NCI-H446 (cell line): Measurements from ENCODE around the gene CPAMD8.

ENCODE experiments used
- DNase-seq, 2 experiments: peaks; one replicate each; lab custom pipeline; 2025; lab: John Stamatoyannopoulos, UW

Gene CPAMD8

DNA sequence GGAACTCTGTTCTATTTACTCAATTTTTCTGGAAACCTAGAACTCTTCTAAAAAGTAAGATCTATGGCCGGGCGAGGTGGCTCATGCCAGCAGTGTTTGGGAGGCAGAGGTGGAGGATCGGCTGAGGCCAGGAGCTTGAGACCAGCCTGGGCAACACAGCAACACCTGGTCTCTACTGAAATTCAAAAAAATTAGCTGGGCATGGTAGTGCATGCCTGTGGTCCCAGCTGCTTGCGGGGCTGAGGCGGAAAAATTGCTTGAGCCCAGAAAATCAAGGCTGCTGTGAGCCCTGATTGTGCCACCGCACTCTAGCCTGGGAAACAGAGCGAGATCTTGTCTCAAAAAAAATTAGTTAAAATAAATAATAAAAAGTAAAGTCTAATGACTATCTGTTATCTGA, 109.2 kb downstream of the CPAMD8 start:
- DNase-seq = no peak

DNA sequence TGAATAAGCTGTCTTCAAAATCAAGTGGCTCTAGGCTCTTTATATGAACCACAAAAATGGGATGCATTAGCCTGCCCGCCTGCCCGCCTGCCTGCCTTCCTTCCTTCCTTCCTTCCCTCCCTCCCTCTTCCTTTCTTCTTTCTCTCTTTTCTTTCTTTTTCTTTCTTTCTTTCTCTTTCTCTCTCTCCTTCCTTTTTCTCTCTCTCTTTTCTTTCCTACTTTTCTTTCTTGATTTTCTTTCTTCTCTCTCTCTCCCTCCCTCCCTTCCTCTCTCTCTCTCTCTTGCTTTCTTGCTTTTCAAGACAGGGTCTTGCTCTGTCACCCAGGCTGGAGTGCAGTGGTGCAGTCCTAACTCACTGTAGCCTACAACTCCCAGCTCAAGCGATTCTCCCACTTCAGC, 110.9 kb downstream of the CPAMD8 start:
- no peak for DNase-seq

DNA sequence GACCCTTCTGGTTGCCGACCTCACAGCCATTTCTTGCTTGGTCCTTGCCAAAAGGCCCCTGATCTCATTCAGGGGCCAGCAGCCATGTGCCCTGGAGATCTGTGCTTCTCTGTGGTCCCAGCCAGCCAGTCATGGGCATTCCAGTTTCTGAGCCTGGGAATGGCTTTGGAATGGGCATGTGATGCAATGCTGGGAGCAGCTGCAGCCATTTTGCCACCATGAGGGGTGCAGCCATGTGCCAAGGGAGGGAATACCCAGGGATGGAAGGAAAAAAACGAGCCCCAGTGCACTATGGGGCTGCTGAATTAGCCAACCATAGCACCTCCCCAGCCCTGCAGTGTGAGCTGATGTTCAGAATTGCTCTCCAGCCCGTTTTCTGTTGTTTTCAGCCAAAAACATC, 111.5 kb downstream of the CPAMD8 start:
- no peak for DNase-seq

DNA sequence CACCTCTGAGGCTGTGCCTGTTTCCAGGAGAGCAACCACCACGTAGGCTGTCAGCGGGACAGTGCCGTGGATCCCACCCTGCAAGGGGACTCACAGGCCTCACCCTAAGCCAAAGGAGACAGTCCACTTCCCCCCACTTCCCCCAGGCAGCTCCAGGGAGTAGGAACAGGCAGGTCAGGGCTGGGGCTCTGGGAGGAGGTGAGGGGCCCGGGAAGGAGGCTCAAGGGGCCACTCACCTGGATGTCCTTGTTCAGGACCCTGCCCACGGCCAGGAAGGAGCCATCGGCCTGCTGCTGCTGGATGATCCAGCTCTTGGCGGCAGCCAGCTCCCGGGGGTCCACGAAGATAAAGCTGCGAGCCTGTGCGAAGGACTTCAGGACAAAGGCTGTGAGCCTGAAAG, 112.2 kb downstream of the CPAMD8 start:
- no peak for DNase-seq

DNA sequence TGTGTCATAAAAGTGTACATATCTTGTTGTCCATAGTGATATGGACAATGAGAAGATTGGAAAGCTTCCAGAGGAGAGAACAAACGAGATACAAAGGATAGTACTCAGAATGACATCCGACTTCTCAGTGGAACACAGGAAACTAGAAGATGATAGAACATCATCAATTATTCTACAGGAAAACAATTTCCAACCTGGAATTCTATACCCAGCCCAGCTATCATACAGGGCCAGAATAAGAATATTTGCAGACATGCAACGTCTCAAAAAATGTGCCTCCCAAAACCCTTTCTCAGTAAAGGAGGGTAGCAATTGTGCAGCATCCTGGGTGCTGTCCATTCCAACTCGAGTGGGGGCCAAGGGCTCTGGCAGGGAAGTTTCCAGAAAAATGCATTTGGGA, 113.8 kb downstream of the CPAMD8 start:
- no peak for DNase-seq

DNA sequence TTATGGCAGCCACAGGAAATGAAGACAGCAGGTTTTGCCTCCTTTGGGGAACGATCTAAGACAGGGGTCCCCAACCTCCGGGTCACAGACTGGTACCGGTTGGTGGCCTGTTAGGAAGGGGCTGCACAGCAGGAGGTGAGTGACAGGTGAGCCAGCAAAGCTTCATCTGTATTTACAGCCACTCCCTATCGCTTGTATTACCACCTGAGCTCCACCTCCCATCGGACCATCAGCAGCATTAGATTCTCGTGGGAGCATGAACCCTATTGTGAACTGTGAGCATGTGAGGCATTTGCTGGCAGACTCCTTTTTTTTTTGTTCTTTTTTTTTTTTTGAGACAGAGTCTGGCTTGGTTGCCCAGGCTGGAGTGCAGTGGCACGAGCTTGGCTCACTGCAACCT, 115.6 kb downstream of the CPAMD8 start:
- DNase-seq = no peak

DNA sequence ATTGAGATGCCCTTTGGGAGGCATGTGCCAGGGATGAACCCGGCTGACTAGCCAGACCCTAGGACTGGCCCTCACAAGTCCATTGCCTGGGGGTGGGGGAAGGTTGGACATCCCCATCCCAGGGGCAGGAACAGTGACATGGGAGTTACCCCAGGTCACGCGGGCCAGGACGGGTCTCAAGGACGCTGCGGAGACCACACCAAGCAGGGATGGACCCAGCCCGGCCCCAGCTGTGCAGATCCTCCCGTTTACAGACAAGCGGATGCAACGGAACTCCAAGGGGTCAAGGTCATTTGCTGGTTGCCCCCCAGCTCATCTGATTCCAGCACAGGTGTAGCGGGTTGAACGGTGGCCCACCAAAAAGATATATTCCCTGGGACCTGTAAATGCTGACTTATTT, 117.9 kb downstream of the CPAMD8 start:
- no peak for DNase-seq

DNA sequence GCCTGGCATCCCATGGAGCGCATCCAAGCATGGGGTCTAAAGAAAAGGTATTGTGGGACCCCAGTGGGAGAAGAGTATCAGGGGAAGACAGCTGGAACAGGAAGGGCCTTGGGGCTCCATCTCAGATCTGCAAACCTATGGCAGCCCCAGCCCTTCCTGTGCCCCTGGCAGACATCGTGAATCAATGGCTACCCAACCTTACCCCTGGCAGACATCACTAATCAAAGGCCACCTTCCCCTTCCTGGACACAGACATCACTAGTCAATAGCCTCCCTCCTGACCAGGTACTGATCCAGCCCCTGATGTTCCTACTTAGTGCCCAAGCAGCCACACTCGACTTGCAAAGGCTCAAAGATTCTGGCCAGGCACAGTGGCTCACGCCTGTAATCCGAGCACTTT, 122.0 kb downstream of the CPAMD8 start:
- no peak for DNase-seq

DNA sequence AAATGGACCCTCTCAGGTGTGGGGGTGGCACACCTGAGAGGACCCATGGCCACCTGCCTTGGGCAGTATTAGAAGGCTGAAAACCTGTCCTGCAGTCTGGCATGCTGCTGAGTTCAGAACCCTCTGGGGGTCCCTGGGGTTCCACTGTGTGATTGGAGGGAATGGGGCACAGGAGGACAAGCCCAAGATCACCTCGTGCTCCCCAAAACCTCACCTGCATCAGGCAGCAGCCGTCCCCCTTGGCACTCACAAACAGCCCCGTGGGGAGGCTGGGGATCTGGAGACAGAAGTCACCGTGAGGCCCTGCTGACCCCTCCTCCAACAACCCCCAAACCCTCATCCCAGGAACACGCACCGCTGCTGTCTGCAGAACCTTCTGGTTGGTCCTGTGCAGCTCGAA, 123.3 kb downstream of the CPAMD8 start:
- DNase-seq = no peak

DNA sequence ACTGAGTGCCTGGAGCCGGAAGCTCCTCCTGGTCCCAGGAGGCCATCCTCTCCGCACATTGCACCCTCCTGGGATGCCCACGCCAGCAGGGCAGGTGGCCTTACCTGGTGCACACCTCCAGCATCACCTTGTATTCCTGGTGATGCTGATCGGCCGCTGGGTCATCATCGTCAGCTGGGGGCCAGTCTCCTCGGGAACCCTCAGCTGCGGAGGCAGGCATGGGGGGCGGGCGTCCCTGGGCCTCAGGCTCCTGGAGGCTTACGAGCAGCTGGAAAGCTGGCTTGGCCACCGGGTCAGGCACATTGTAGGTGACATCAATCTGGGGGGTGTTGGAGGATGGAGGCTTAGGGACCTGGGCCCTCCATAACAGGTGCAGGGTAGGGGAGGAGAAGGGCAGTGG, 124.1 kb downstream of the CPAMD8 start:
- no peak for DNase-seq

DNA sequence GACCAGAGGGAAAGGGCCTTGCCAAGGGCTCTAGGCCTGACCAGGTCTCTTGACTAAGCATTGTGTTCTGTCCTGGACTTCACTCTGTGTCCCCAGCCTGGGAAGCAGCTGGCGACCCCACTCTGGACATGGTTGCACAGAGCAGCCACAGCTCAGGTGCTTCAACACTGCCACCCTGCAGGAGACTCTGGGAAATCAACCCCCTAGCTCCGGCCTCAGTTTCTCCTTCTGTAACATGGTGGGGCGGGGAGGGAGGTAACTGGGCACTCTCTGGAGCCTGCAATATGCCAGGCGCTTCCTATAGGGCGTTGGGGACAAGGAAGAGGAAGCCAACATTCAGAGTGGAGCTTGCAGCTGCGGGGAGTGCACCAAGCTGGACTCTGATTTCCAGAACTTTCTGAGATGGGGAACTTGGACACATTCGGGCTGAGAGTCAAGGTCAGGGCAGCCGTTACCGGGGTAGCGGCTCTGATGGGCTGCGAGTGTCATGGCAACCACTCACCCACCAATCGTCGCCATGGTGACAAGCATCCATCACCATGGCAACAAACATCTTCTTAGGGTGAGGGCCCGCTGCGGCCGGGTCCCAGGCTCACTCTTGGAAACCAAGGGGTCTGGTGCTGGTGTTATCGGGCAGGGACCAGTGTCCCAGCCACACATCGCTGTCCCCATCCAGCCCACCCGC, 125.0 kb downstream of the CPAMD8 start:
- peak in 1 of 2 experiments; percentile 25 for DNase-seq

DNA sequence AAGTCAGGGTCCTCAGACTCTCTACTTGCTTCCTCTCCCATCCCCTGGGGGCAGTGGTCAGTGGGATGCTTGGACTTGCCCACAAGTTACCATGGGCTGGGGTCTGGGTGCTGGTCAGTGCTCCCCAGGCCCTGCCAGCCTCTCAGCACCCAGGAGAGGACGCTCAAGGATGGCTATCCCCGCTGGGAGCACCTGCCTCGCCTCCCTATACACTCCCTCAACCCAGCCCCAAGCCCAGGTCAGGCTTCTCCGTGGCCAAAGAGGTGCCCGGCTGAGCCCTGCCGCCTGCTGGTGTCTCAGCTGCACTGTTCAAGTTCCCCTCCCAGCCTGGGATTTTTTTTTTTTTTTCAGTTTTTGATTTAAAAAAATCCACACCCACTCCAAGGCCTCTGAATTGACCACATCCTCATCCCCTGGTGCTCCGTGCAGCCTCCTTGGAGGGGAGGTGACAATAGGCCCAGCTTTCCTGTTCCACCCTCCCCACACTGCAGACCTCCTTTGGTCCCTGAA, 127.0 kb downstream of the CPAMD8 start:
- no peak for DNase-seq

DNA sequence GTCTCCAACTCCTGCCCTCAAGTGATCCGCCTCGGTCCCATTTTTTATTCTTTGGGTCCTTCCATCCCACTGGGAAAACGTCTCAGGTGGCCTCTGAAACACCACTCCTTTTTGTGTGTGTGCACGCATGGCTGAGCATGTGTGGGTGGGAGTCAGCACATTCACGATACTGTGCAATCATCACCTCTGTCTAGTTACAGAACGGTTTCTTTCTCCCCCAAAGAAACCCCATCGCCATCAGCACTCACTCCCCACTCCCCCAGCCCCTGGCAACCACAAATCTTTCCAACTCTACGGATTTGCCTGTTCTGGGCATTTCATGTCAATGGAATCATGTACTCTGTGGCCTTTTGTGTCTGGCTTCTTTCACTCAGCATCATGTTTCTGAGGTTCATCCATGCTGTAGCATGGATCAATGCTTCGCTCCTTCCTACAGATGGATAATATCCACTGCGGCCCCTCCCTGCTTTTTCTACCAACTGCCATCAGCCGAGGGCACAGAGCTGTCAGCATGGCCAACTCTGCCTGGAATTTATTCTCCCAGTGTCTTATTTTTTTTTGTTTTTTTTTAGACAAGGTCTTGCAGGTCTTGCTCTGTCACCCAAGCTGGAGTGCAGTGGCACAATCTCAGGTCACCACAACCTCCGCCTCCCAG, 128.1 kb downstream of the CPAMD8 start:
- DNase-seq = no peak

DNA sequence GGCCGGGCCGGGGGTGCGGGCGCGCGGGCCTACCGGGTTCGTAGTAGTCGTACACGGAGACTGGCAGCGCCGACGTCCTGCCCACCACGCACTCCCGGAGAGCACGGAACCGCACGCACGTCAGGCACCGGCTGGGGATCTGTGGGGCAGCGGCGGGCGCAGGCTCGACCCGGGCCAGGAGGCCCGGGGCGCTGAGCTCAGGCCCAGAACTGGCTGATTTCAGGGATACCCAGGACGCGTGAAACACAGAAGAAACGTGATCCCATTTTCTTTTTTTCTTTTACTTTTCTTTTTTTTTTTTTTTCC, 128.8 kb downstream of the CPAMD8 start:
- no peak for DNase-seq

DNA sequence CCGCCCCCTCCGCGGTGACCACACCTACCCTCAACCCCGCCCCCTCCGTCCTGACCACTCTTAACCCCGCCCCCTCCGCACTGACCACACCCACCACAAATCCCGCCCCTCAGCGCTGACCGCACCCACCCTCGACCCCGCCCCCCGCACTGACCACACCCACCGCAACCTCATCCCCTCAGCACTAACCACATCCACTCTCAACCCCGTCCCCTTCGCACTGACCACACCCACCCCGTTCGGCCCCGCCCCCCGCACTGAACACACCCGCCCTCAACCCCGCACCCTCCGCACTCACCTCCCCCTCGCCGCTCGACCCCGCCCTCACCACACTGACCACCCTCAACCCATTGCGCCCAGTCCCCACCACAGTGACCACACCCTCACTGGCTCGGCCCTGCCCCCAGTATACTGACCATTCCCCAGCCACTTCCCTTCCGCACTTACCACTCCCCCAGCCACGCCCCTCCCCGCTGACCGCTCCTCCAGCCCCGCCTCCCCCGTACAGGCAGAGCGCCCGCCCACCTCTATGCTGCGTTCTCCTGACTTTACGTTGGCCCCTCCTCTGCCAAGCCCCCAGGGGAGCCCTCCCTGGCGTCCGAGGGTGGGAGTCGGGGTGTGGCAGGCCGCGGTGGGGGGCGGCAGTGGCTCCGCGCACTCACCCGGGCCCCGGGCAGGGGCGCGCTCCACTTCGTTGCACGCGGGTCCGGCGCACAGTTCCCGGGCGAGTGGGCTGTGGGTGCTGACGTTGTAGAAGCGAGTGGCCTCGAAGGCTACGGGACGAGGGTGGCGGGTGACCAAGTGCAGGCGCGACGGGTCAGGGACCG, 129.4 kb downstream of the CPAMD8 start:
- no peak for DNase-seq

DNA sequence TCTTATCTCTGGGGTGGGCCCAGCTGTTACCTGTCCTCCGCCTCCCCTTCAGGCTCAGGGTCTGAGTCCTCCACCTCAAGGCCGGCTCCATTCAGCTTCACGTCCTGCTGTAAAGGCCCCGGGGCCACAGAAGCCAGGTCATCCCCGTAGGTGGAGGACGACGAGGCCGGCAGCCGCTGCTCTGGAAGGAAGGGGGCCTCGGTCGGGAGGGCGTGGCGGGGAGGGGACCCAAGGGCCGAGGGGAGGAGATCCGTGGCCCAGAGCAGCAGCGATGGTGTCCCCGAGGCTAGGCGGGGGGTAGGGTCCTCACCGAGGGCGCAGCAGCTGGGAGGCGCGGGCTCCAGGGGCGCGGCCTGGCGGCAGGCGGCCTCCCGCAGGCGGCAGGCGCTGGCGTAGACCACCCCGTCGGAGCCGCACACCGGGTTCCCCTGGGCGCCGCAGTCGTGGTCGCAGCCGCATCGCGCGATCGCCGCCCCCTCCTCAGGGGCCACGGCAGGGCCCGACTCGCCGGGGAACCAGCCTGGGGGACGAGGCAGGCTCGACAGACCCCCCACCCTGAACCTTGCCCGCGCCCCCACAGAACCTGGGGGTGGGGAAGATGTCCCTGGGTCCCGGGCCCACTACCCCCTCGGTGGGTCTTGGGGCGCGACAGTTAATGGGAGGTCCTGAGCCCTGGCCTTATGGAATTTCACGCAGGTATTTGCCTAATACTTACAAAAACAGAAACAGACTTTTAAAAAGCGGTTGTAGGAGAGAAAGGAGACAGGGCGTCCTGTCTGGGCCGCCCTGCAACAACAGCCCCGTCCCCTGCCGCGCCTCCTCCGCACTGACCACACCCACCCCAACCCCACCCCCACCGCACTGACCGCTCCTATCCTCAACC, 130.2 kb downstream of the CPAMD8 start:
- no peak for DNase-seq

DNA sequence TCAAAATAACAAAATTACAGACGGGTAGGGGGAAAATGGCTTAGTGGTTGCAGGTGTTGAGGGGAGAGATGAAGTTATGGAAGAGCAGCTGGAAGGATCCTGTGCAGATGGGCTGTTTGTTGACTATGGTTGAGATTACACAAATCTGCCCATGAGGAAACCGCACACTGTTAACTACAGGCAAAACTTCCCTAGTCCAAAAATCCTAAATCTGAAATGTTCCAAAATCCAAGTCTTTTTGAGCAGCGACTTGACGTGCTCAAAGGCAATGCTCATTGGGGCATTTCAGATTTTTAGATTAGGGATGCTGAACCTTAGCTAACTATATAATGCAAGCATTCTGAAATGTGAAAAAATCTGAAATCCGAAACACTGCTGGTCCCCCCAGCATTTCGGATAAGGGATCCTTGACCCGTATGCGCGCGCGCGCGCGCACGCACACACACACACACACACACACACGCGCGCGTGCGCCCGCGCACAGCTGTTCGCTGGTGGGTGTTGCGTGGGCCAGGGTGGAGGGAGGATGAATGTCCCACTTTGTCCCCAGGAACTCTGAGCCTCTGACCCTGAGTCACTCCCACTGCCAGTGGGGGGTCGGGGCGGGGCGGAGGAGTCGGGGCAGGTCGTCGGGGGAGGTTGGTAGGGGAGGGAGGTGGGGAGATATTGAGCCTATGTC, 131.0 kb downstream of the CPAMD8 start:
- DNase-seq = no peak

DNA sequence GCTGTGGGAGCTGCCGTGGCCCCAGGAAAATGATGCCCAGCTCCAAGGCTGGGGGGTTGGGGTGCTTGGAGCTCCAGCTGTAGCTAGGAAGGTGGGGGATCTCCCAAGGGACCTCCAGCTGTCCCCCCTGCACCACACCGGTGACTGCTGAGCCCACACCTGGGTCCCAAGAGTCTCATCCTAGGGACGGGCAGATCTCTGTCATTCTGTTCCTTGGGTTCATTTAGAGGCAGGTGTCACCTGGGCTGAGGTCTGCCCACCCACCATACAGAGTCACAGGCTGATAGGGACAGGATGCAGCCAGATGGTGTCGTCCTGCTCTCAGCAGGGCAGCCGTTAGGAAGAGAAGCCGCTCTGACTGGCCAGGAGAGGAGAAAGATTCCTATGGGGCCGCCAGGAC, 132.5 kb downstream of the CPAMD8 start:
- DNase-seq = no peak

DNA sequence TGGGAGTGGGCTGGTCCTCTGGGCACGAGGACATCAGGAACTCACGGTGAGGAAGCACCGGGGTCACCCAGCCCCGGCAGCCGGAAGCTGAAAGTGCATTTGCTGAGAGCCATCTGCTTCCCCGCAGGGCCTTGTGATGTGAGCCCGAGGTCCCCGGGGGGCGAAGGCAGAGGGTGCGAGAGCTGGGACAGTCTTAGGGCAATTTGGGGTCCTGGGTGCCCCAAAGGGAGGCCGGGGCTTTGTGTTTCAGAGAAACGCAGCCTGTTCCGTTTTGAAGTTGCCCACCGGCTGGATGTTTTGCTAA, 133.0 kb downstream of the CPAMD8 start:
- DNase-seq = no peak

DNA sequence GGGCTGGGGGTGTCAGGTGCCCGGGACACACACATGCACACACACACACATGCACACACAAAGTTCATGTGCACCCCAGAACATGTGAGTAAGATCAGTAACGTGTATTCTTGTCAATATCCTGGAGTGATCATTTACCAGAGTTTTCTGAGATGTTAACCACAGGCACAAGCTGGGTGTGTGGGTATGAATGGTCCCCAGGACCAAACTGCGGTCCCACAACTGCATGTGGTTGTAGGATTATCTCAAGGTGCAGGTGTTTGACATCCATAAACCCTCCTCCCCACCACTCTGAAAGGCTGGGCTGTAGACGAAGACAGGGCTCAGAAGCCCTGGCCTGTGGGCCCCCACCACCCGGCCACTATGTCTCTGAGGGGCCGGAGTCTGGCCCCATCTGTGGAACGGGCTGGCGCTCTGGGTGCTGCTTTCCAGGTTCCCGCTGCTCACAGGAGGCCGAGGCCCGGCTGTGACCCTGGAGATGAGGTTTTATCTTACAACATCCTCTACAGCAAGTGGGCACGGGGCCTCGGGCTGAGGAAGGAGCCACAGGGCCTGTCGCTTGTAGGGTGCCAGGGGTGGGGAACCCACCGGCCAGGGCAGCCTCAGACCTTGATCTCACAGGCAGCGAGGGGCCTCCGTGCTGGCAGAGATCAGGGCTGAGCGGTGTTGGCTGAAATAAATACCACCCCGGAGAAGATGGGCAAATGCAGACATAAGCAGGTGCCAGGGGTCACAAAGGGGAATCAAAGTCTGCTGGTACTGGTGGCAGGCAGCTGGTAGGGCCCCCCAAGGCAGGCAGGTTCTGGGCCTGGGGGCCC, 133.5 kb downstream of the CPAMD8 start:
- DNase-seq = no peak

DNA sequence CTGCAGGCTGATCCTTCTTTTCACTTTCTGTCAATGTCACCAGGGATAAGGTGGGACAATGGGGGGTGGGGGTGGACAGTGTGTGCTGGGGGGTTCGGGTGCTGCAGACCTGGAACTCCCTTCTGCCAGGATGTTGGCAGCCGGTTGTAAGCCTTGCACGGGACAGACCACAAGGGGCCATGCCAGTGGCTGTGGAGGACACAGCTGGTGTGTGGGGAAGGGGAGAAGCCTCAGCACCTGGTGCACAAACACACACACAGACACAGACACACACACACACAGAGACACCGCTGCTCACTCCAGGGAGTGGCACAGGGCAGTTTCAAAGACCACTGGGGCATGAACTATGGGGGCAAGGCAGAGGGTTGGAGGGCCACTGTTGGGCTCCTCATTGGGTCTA, 134.2 kb downstream of the CPAMD8 start:
- DNase-seq = no peak
